ENCODE results near the gene ARMH4. TPM values are rescaled to one million over a fixed set of nuclear protein-coding genes. Genes with fewer than 3 reads are reported as not detected.

Gene ARMH4
- total RNA-seq: 10 to 100 TPM in 1 of 5 donors, 1 to 10 TPM in 3, not detected in 1; 1.9 to 14.3 (median 3.9) TPM
- under 1 TPM; 0.40 to 0.76 (median 0.50) TPM for polyA plus RNA-seq
- long read RNA-seq, donor 1, partial matches to known transcripts: 92 of 127 reads
- long read RNA-seq, donor 1, other reads (novel, unspliced or antisense): 34 of 127 reads
- long read RNA-seq, donor 2, full-length matches to known transcripts: 1 of 169 reads
- long read RNA-seq, donor 2, partial matches to known transcripts: 112 of 169 reads
- long read RNA-seq, donor 2, other reads (novel, unspliced or antisense): 56 of 169 reads
- long read RNA-seq, donor 3, full-length matches to known transcripts: 1 of 49 reads
- long read RNA-seq, donor 3, partial matches to known transcripts: 33 of 49 reads
- long read RNA-seq, donor 3, other reads (novel, unspliced or antisense): 15 of 49 reads
- long read RNA-seq, donor 4: 0 reads
- long read RNA-seq, donor 5, full-length matches to known transcripts: 4 of 38 reads
- long read RNA-seq, donor 5, partial matches to known transcripts: 10 of 38 reads
- long read RNA-seq, donor 5, other reads (novel, unspliced or antisense): 24 of 38 reads
- long read RNA-seq, donor 6, full-length matches to known transcripts: 2 of 483 reads
- long read RNA-seq, donor 6, partial matches to known transcripts: 391 of 483 reads
- long read RNA-seq, donor 6, other reads (novel, unspliced or antisense): 90 of 483 reads
- long read RNA-seq, donor 7, full-length matches to known transcripts: 4 of 179 reads
- long read RNA-seq, donor 7, partial matches to known transcripts: 128 of 179 reads
- long read RNA-seq, donor 7, other reads (novel, unspliced or antisense): 47 of 179 reads
- long read RNA-seq, donor 8, full-length matches to known transcripts: 1 of 223 reads
- long read RNA-seq, donor 8, partial matches to known transcripts: 139 of 223 reads
- long read RNA-seq, donor 8, other reads (novel, unspliced or antisense): 83 of 223 reads
- long read RNA-seq, donor 9: 0 reads
- long read RNA-seq, donor 10: 0 reads

GRCh38 chr14:58152014-58152857 lies at the start of gene ARMH4:
Gene ARMH4, minus strand, starts transcription at chr14:58152213. Its CDS starts 12,855 bp downstream, at chr14:58139358.
- intact Hi-C loops (cut with DNase I; ENCODE audit: low total_unique reads): no loop called here
- Histone ChIP-seq H3K27me3 (peaks cover 0 to 20% (median 12%) of the 10 kb centered on the region in 3 donors), H3K27ac (peak within 1 kb of the TSS; percentile 39 to 78 (median 63)), H3K36me3 (no peaks in the 10 kb centered on the region), H3K4me3 (peak within 1 kb of the TSS; percentile 81 to 96 (median 86)), H3K4me1 (peaks cover 11 to 21% (median 20%) of the 10 kb centered on the region in 4 donors), H3K9me3 (no peaks in the 10 kb centered on the region)
- no peak for TF ChIP-seq EP300 (IDR thresholded peaks at IDR 0.05)
- TF ChIP-seq POLR2A (IDR thresholded peaks at IDR 0.05): no peak
- peak; percentile 55 to 70 (median 59) for TF ChIP-seq POLR2AphosphoS5 (IDR thresholded peaks at IDR 0.05)
- peak in 2 of 7 experiments; percentile 22 to 23 for TF ChIP-seq CTCF (IDR thresholded peaks at IDR 0.05)
- peak; percentile 86 to 95 for DNase-seq
- WGBS, 5 donors: 0 to 4% (median 1%) methylated on average over 17 to 70 of the region's 70 CpGs

- Histone ChIP-seq H3K9me3 (no peaks in the 10 kb centered on the region), H3K27me3 (no peaks in the 10 kb centered on the region), H3K36me3 (peaks cover 0 to 33% (median 28%) of the 10 kb centered on the region in 4 donors), H3K27ac (peak overlapping the region in 4 of 5 donors; percentile 91 to 95 (median 94)), H3K4me1 (peaks cover 12 to 30% (median 24%) of the 10 kb centered on the region in 4 donors), H3K4me3 (peak overlapping the region; percentile 67 to 87 (median 82))
- TF ChIP-seq CTCF (IDR thresholded peaks at IDR 0.05) (no peak), EP300 (IDR thresholded peaks at IDR 0.05) (no peak), POLR2A (IDR thresholded peaks at IDR 0.05) (no peak), POLR2AphosphoS5 (IDR thresholded peaks at IDR 0.05) (no peak)
- 0 to 3% (median 1%) methylated on average over 2 of the region's 2 CpGs for WGBS, 5 donors
- peak in 1 of 2 donors; percentile 33 for DNase-seq
- intact Hi-C loops (cut with DNase I; ENCODE audit: low total_unique reads): no loop called here
Measured at GRCh38 chr14:58200846-58201245, 48.8 kb upstream of the ARMH4 start.

GRCh38 chr14:58200480-58200841 lies 48.4 kb upstream of the ARMH4 start:
- intact Hi-C loops (cut with DNase I; ENCODE audit: low total_unique reads): no loop called here
- H3K4me1 ChIP-seq: peaks cover 12 to 30% (median 24%) of the 10 kb centered on the region in 4 donors
- peak overlapping the region; percentile 67 to 87 (median 82) for H3K4me3 ChIP-seq
- H3K36me3 ChIP-seq: peaks cover 0 to 29% (median 26%) of the 10 kb centered on the region in 4 donors
- WGBS, 5 donors: 0 to 1% (median 0%) methylated on average over 11 of the region's 11 CpGs
- DNase-seq: no peak
- no peak for TF ChIP-seq POLR2A (IDR thresholded peaks at IDR 0.05)
- no peak for TF ChIP-seq POLR2AphosphoS5 (IDR thresholded peaks at IDR 0.05)
- no peak for TF ChIP-seq EP300 (IDR thresholded peaks at IDR 0.05)
- no peak for TF ChIP-seq CTCF (IDR thresholded peaks at IDR 0.05)
- no peaks in the 10 kb centered on the region for H3K27me3 ChIP-seq
- H3K9me3 ChIP-seq: no peaks in the 10 kb centered on the region
- peak overlapping the region; percentile 91 to 98 (median 94) for H3K27ac ChIP-seq

Measured in stomach (tissue), 19 donors.